HepG2 (cell line): Measurements from ENCODE around the gene PELI3. TPM values are rescaled to one million over a fixed set of nuclear protein-coding genes. Genes with fewer than 3 reads are reported as not detected.
A peak's percentile ranks its signal among the peaks of the same experiment; 100 is the strongest.

Experiments used
- ARNT ChIP-seq: fragments of 450-650 bp; IDR thresholded peaks from 2 replicates; pipeline ENCODE4 v1.6.1; 2017
- EEA1 ChIP-seq: sonication (generic); formaldehyde crosslinking; IDR thresholded peaks from 2 replicates; pipeline ENCODE4 v1.5.1; 2020; ENCODE audit warnings: mild to moderate bottlenecking, missing genetic modification reagents, borderline replicate concordance
- NFE2 ChIP-seq: sonication (generic); formaldehyde crosslinking; IDR thresholded peaks from 2 replicates; pipeline ENCODE4 v1.4.0; 2020; ENCODE audit warnings: missing genetic modification reagents
- YEATS4 ChIP-seq: sonication (generic); formaldehyde crosslinking; IDR thresholded peaks from 2 replicates; pipeline ENCODE4 v1.4.0; 2020; ENCODE audit warnings: missing genetic modification reagents, borderline replicate concordance
- ZNF124 ChIP-seq: sonication (generic); formaldehyde crosslinking; IDR thresholded peaks from 2 replicates; pipeline ENCODE4 v1.4.0; 2020; ENCODE audit warnings: missing genetic modification reagents
- ZNF768 ChIP-seq: sonication (generic); formaldehyde crosslinking; IDR thresholded peaks from 2 replicates; pipeline ENCODE4 v1.4.0; 2020; ENCODE audit warnings: missing genetic modification reagents
- polyA plus RNA-seq, 8 experiments: library from polyadenylated mRNA; depleted of rRNA in 3 of 8; stranded (reverse) in 7 of 8; unstranded in 1 of 8; fragments of >200 nt; fragmentation: Illumina TruSeq in 4 of 8; extraction: Trizol in 4 of 8; gene quantifications; 2 replicates each; pipeline versions ENCODE4 v1.2.1 to v1.2.3, GENCODE V29; 2011 to 2016; ENCODE audit warnings: low read depth in 4 of 8, missing spikeins in 1 of 8, mixed read lengths in 1 of 8; ENCODE audit not compliant: insufficient read depth in 1 of 8
- total RNA-seq, 5 experiments: library from RNA; depleted of rRNA; stranded (reverse); fragments of >200 nt; fragmentation: Illumina TruSeq; extraction: Trizol; gene quantifications; 2 replicates each; pipeline ENCODE4 v1.2.3, GENCODE V29; 2016; ENCODE audit warnings: low read depth in 1 of 5
- TF ChIP-seq, protein P1 (sequence below), 2 experiments: fragments of 450-650 bp in 1 of 2; sonication (generic) in 1 of 2; formaldehyde crosslinking in 1 of 2; IDR thresholded peaks; 2 replicates each; pipeline versions ENCODE4 v1.6.1 to v1.8.0; 2016 to 2022; ENCODE audit warnings: antibody characterized with exemption in 1 of 2, mild to moderate bottlenecking in 1 of 2, missing genetic modification reagents in 1 of 2
- TF ChIP-seq, protein P2 (sequence below): sonication (generic); formaldehyde crosslinking; IDR thresholded peaks from 2 replicates; pipeline ENCODE4 v1.4.0; 2020; ENCODE audit warnings: missing genetic modification reagents, borderline replicate concordance
- TF ChIP-seq, protein P3 (sequence below): sonication (generic); formaldehyde crosslinking; IDR thresholded peaks from 2 replicates; pipeline ENCODE4 v1.4.0; 2020; ENCODE audit warnings: mild to moderate bottlenecking, missing genetic modification reagents
- TF ChIP-seq, protein P4 (sequence below): fragments of 450-650 bp; IDR thresholded peaks from 2 replicates; pipeline ENCODE4 v1.6.1; 2017; ENCODE audit warnings: mild to moderate bottlenecking

PELI3 gene
- total and polyA plus RNA-seq, 2 of the 13 experiments (the other 11 are each of a cell fraction or from before 2014, with no cell fraction given), result 2.0 to 4.0 TPM

DNA sequence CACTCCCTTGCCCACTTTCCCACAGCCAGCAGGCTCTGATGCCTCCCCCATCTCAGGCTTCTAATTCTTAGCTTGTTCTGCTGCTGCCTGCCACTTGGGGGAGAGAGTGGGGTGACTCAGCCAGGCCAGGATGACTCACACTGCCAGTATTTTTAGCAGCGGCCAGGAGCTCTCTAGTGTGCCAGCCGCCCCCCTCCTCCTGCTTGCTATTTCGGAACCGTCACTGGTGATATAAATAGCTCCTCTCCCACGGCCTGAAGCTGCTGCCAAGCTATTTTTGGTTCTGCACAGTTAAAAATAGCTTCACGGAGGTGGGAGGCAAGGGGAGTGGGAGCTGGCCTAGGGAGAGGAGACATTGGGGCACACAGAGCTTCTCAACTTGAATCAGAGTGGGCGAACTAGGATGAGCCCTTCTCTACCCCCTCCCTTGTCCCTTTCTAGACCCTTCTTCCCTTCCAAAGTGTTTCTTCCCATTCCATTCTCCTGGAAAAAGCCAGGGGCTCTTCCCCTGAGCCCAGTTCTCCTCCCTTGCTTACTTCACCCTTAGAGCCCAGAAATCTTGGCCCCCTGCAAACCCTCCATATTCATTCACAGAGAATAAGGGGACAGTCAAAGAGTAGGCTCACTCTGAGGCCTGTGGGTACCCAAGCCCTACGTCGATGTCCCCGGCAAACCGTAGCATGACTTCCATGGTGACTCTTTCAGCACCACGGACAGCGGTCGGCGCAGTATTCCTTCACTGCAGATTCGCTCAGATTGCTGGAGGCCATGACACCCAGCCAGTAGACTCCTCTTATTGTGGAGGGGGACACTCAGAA lies 48.3 kb upstream of the PELI3 start (continued):
- TF ChIP-seq, protein P1, sequence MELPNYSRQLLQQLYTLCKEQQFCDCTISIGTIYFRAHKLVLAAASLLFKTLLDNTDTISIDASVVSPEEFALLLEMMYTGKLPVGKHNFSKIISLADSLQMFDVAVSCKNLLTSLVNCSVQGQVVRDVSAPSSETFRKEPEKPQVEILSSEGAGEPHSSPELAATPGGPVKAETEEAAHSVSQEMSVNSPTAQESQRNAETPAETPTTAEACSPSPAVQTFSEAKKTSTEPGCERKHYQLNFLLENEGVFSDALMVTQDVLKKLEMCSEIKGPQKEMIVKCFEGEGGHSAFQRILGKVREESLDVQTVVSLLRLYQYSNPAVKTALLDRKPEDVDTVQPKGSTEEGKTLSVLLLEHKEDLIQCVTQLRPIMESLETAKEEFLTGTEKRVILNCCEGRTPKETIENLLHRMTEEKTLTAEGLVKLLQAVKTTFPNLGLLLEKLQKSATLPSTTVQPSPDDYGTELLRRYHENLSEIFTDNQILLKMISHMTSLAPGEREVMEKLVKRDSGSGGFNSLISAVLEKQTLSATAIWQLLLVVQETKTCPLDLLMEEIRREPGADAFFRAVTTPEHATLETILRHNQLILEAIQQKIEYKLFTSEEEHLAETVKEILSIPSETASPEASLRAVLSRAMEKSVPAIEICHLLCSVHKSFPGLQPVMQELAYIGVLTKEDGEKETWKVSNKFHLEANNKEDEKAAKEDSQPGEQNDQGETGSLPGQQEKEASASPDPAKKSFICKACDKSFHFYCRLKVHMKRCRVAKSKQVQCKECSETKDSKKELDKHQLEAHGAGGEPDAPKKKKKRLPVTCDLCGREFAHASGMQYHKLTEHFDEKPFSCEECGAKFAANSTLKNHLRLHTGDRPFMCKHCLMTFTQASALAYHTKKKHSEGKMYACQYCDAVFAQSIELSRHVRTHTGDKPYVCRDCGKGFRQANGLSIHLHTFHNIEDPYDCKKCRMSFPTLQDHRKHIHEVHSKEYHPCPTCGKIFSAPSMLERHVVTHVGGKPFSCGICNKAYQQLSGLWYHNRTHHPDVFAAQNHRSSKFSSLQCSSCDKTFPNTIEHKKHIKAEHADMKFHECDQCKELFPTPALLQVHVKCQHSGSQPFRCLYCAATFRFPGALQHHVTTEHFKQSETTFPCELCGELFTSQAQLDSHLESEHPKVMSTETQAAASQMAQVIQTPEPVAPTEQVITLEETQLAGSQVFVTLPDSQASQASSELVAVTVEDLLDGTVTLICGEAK (IDR thresholded peaks at IDR 0.05), result no peak
- TF ChIP-seq, protein P1 (CRISPR knock-in tag; IDR thresholded peaks at IDR 0.05), result peak; percentile 59; the same call in 1 of the 2 replicates
- TF ChIP-seq, protein P2, sequence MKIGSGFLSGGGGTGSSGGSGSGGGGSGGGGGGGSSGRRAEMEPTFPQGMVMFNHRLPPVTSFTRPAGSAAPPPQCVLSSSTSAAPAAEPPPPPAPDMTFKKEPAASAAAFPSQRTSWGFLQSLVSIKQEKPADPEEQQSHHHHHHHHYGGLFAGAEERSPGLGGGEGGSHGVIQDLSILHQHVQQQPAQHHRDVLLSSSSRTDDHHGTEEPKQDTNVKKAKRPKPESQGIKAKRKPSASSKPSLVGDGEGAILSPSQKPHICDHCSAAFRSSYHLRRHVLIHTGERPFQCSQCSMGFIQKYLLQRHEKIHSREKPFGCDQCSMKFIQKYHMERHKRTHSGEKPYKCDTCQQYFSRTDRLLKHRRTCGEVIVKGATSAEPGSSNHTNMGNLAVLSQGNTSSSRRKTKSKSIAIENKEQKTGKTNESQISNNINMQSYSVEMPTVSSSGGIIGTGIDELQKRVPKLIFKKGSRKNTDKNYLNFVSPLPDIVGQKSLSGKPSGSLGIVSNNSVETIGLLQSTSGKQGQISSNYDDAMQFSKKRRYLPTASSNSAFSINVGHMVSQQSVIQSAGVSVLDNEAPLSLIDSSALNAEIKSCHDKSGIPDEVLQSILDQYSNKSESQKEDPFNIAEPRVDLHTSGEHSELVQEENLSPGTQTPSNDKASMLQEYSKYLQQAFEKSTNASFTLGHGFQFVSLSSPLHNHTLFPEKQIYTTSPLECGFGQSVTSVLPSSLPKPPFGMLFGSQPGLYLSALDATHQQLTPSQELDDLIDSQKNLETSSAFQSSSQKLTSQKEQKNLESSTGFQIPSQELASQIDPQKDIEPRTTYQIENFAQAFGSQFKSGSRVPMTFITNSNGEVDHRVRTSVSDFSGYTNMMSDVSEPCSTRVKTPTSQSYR (CRISPR knock-in tag), result peak; percentile 57; the same call in 1 of the 2 replicates
- TF ChIP-seq, protein P3, sequence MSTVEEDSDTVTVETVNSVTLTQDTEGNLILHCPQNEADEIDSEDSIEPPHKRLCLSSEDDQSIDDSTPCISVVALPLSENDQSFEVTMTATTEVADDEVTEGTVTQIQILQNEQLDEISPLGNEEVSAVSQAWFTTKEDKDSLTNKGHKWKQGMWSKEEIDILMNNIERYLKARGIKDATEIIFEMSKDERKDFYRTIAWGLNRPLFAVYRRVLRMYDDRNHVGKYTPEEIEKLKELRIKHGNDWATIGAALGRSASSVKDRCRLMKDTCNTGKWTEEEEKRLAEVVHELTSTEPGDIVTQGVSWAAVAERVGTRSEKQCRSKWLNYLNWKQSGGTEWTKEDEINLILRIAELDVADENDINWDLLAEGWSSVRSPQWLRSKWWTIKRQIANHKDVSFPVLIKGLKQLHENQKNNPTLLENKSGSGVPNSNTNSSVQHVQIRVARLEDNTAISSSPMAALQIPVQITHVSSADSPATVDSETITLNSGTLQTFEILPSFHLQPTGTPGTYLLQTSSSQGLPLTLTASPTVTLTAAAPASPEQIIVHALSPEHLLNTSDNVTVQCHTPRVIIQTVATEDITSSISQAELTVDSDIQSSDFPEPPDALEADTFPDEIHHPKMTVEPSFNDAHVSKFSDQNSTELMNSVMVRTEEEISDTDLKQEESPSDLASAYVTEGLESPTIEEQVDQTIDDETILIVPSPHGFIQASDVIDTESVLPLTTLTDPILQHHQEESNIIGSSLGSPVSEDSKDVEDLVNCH, result no peak
- TF ChIP-seq ZNF768 (no peak), NFE2 (CRISPR knock-in tag) (no peak), YEATS4 (peak; percentile 38; the same call in 1 of the 2 replicates), ARNT (no peak), ZNF124 (CRISPR knock-in tag) (peak; percentile 95), EEA1 (CRISPR knock-in tag) (no peak)
- TF ChIP-seq, protein P4, sequence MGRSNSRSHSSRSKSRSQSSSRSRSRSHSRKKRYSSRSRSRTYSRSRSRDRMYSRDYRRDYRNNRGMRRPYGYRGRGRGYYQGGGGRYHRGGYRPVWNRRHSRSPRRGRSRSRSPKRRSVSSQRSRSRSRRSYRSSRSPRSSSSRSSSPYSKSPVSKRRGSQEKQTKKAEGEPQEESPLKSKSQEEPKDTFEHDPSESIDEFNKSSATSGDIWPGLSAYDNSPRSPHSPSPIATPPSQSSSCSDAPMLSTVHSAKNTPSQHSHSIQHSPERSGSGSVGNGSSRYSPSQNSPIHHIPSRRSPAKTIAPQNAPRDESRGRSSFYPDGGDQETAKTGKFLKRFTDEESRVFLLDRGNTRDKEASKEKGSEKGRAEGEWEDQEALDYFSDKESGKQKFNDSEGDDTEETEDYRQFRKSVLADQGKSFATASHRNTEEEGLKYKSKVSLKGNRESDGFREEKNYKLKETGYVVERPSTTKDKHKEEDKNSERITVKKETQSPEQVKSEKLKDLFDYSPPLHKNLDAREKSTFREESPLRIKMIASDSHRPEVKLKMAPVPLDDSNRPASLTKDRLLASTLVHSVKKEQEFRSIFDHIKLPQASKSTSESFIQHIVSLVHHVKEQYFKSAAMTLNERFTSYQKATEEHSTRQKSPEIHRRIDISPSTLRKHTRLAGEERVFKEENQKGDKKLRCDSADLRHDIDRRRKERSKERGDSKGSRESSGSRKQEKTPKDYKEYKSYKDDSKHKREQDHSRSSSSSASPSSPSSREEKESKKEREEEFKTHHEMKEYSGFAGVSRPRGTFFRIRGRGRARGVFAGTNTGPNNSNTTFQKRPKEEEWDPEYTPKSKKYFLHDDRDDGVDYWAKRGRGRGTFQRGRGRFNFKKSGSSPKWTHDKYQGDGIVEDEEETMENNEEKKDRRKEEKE, result no peak
